GM18520 (cell line): ENCODE data around the gene EIPR1.

ENCODE experiments used
- ATAC-seq: cut with Tn5 transposase; IDR thresholded peaks from one replicate; pipeline ENCODE4 v1.9.1; 2021; ENCODE audit not compliant: unreplicated experiment

Gene EIPR1

GRCh38 chr2:3277748-3278520 is 99.7 kb downstream of the EIPR1 start:
- ATAC-seq = no peak

GRCh38 chr2:3277050-3277747 is 100.4 kb downstream of the EIPR1 start:
- no peak for ATAC-seq

GRCh38 chr2:3272761-3273160 is 104.9 kb downstream of the EIPR1 start:
- no peak for ATAC-seq

GRCh38 chr2:3270095-3270478 is 107.5 kb downstream of the EIPR1 start:
- ATAC-seq = no peak

- no peak for ATAC-seq
Measured at GRCh38 chr2:3269425-3270094, 108.1 kb downstream of the EIPR1 start.

GRCh38 chr2:3268705-3269029 is 109.0 kb downstream of the EIPR1 start:
- no peak for ATAC-seq

GRCh38 chr2:3267869-3268704 is 109.5 kb downstream of the EIPR1 start:
- ATAC-seq = no peak

- no peak for ATAC-seq
Measured at GRCh38 chr2:3266925-3267867, 110.4 kb downstream of the EIPR1 start.

- ATAC-seq = no peak
Measured at GRCh38 chr2:3265981-3266924, 111.4 kb downstream of the EIPR1 start.

GRCh38 chr2:3265471-3265870 is 112.1 kb downstream of the EIPR1 start:
- no peak for ATAC-seq

GRCh38 chr2:3264010-3264744 is 113.4 kb downstream of the EIPR1 start:
- no peak for ATAC-seq

GRCh38 chr2:3263487-3263886 is 114.1 kb downstream of the EIPR1 start:
- ATAC-seq = no peak

GRCh38 chr2:3262437-3263388 is 114.9 kb downstream of the EIPR1 start:
- no peak for ATAC-seq

GRCh38 chr2:3261511-3261910 is 116.1 kb downstream of the EIPR1 start:
- no peak for ATAC-seq

- no peak for ATAC-seq
Measured at GRCh38 chr2:3260959-3261358, 116.7 kb downstream of the EIPR1 start.

- ATAC-seq = no peak
Measured at GRCh38 chr2:3257826-3258225, 119.8 kb downstream of the EIPR1 start.

GRCh38 chr2:3257166-3257565 is 120.5 kb downstream of the EIPR1 start:
- ATAC-seq = no peak
